ENCODE data around the gene PARP8.

DNA sequence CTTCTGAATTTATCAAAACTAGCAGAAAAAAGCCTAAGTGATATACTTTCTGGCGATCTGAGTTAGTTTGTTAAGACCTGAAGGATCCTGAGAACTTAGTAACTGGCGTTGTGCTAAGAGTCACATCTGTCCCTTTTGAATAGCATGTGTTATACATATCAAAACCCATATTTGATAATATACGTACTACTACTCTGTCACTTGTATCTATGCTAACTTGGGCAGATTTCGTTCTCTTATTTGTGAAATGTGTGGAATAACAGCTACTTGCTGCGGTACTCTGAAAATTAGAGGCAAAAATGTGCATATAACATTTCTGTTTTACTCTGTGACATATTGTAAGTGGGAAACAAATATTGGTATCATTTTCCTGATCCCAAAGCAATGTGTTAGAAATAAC, 126.4 kb downstream of the PARP8 start:
- TF ChIP-seq, protein P1, sequence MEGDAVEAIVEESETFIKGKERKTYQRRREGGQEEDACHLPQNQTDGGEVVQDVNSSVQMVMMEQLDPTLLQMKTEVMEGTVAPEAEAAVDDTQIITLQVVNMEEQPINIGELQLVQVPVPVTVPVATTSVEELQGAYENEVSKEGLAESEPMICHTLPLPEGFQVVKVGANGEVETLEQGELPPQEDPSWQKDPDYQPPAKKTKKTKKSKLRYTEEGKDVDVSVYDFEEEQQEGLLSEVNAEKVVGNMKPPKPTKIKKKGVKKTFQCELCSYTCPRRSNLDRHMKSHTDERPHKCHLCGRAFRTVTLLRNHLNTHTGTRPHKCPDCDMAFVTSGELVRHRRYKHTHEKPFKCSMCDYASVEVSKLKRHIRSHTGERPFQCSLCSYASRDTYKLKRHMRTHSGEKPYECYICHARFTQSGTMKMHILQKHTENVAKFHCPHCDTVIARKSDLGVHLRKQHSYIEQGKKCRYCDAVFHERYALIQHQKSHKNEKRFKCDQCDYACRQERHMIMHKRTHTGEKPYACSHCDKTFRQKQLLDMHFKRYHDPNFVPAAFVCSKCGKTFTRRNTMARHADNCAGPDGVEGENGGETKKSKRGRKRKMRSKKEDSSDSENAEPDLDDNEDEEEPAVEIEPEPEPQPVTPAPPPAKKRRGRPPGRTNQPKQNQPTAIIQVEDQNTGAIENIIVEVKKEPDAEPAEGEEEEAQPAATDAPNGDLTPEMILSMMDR (IDR thresholded peaks at IDR 0.05) = no peak
- TF ChIP-seq POLR2AphosphoS5 (IDR thresholded peaks at IDR 0.05) = no peak
- no peak for TF ChIP-seq POLR2A (IDR thresholded peaks at IDR 0.05)
